DMS53 treated with DMSO at 0.1 percent for 48 hours (cell line): ENCODE measurements around the gene PEX6.

Source experiments
- DNase-seq: peaks from one replicate; lab custom pipeline; 2025; ENCODE audit not compliant: unreplicated experiment; lab: John Stamatoyannopoulos, UW

Gene PEX6

GRCh38 chr6:42937548-42938427 is 41.2 kb downstream of the PEX6 start:
- no peak for DNase-seq

GRCh38 chr6:42936398-42936797 is 42.6 kb downstream of the PEX6 start:
- DNase-seq: no peak

- no peak for DNase-seq
Measured at GRCh38 chr6:42935322-42935721, 43.7 kb downstream of the PEX6 start.

- DNase-seq: no peak
Measured at GRCh38 chr6:42933205-42933604, 45.8 kb downstream of the PEX6 start.

- no peak for DNase-seq
Measured at GRCh38 chr6:42932412-42932811, 46.6 kb downstream of the PEX6 start.

- DNase-seq: peak; percentile 10
Measured at GRCh38 chr6:42929821-42930360, 49.1 kb downstream of the PEX6 start.

GRCh38 chr6:42928986-42929820 is 49.8 kb downstream of the PEX6 start, which contains the start of gene CNPY3:
TSS of gene CNPY3 (plus strand) at chr6:42929480. CDS start at chr6:42929571, 91 bp downstream.
- peak; percentile 97 for DNase-seq

GRCh38 chr6:42925248-42925857 is 53.6 kb downstream of the PEX6 start:
- DNase-seq: no peak

GRCh38 chr6:42923666-42924065 is 55.3 kb downstream of the PEX6 start:
- DNase-seq: no peak

- DNase-seq: no peak
Measured at GRCh38 chr6:42921801-42922200, 57.2 kb downstream of the PEX6 start.

- DNase-seq: no peak
Measured at GRCh38 chr6:42916288-42916687, 62.7 kb downstream of the PEX6 start.

GRCh38 chr6:42915732-42916131 is 63.2 kb downstream of the PEX6 start, which contains the start of gene PTCRA:
TSS of gene PTCRA (plus strand) at chr6:42916053. CDS start at chr6:42916070, 17 bp downstream.
- no peak for DNase-seq

- DNase-seq: no peak
Measured at GRCh38 chr6:42914546-42914945, 64.4 kb downstream of the PEX6 start.
